Small intestine (tissue), 7 donors: ENCODE measurements around the gene SSTR5. TPM values are rescaled to one million over a fixed set of nuclear protein-coding genes. Genes with fewer than 3 reads are reported as not detected.

Experiments used
- DNase-seq, 2 donors: peaks; one replicate each; pipeline versions ENCODE4 v3.0.0 to v3.0.0-alpha.2; 2013
- FAIRE-seq: peaks from 2 replicates; lab custom pipeline; 2012; peaks lifted over from hg19 to GRCh38; lab: Jason Lieb, UNC
- H3K27ac ChIP-seq, 3 donors: one replicate each; pipeline ENCODE4 v1.5.1; 2013; ENCODE audit warnings: low read length in 2 of 3, mild to moderate bottlenecking in 2 of 3, control low read depth in 1 of 3, inconsistent platforms in 1 of 3, low read depth in 1 of 3, moderate library complexity in 1 of 3
- H3K27me3 ChIP-seq, 3 donors: one replicate each; pipeline ENCODE4 v1.6.1; 2013; ENCODE audit warnings: low read length in 3 of 3, inconsistent platforms in 1 of 3; ENCODE audit not compliant: control insufficient read depth in 3 of 3, insufficient read depth in 3 of 3
- H3K36me3 ChIP-seq, 3 donors: one replicate each; pipeline ENCODE4 v1.6.1; 2013; ENCODE audit warnings: low read length in 3 of 3, inconsistent platforms in 1 of 3, low read depth in 1 of 3, mild to moderate bottlenecking in 1 of 3, moderate library complexity in 1 of 3; ENCODE audit not compliant: control insufficient read depth in 3 of 3, insufficient read depth in 2 of 3
- H3K4me1 ChIP-seq, 3 donors: one replicate each; pipeline ENCODE4 v1.6.1; 2013; ENCODE audit warnings: low read length in 2 of 3, inconsistent platforms in 1 of 3, low read depth in 1 of 3, mild to moderate bottlenecking in 1 of 3, moderate library complexity in 1 of 3; ENCODE audit not compliant: control insufficient read depth in 3 of 3, insufficient read depth in 2 of 3
- H3K4me3 ChIP-seq, 3 donors: one replicate each; pipeline ENCODE4 v1.5.1; 2013; ENCODE audit warnings: low read length in 3 of 3, control low read depth in 1 of 3, inconsistent platforms in 1 of 3, low read depth in 1 of 3, mild to moderate bottlenecking in 1 of 3, moderate library complexity in 1 of 3
- H3K9me3 ChIP-seq, 2 donors: one replicate each; pipeline ENCODE4 v1.6.1; 2013; ENCODE audit warnings: low read depth in 1 of 2, low read length in 1 of 2; ENCODE audit not compliant: control insufficient read depth in 2 of 2, insufficient read depth in 1 of 2
- WGBS, 3 donors: extraction: QIAGEN DNeasy Blood & Tissue Kit; methylation state at CpG; one replicate each; pipeline ENCODE4 v1.1.7; 2013; 5-methylcytosine and 5-hydroxymethylcytosine counted together
- polyA plus RNA-seq, 4 donors: library from polyadenylated mRNA; stranded (reverse) in 3 of 4; unstranded in 1 of 4; fragments of 200-250 nt in 3 of 4; fragments of 120-200 nt in 1 of 4; gene quantifications; one replicate each; pipeline versions ENCODE4 v1.2.1 to v1.2.3, GENCODE V29; 2013
- donor health status: healthy with polysubstance abuse.
- donor health status: control.
- donor health status: control.
- donor health status: Bipolar disorder and iron deficiency.
- donor health status: healthy.

The SSTR5 gene
- polyA plus RNA-seq, 4 donors: 0.24 to 0.87 TPM; not detected in 2

DNA sequence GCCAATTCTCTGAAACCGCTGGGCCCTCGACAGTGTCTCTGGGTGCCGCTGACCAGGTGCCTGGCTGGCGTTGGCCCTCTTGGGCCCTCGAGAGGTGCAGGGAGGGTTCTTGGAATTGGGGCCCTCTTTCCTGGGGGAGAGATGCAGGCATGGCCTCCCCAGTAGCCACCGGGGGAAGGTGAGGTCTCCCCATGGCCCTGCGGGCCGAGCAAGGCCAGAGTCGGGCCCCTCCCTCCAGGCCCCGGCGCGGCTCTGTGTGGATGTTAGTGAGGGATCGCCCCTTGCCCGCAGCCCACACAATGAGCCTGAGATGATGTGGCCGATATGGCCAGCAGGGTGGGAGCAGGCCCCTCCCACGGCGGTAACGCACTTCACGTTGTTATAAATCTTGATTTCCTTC, 46.6 kb downstream of the SSTR5 start:
- H3K27ac ChIP-seq: no peak overlapping the region
- 71 to 81% (median 74%) methylated on average over 16 to 19 of the region's 19 CpGs for WGBS, 3 donors
- peaks cover 3 to 6% (median 4%) of the 10 kb centered on the region in 3 donors for H3K27me3 ChIP-seq
- no peak for DNase-seq
- H3K36me3 ChIP-seq: no peaks in the 10 kb centered on the region
- no peaks in the 10 kb centered on the region for H3K9me3 ChIP-seq
- FAIRE-seq: no peak
- no peak overlapping the region for H3K4me3 ChIP-seq
- H3K4me1 ChIP-seq: no peaks in the 10 kb centered on the region

DNA sequence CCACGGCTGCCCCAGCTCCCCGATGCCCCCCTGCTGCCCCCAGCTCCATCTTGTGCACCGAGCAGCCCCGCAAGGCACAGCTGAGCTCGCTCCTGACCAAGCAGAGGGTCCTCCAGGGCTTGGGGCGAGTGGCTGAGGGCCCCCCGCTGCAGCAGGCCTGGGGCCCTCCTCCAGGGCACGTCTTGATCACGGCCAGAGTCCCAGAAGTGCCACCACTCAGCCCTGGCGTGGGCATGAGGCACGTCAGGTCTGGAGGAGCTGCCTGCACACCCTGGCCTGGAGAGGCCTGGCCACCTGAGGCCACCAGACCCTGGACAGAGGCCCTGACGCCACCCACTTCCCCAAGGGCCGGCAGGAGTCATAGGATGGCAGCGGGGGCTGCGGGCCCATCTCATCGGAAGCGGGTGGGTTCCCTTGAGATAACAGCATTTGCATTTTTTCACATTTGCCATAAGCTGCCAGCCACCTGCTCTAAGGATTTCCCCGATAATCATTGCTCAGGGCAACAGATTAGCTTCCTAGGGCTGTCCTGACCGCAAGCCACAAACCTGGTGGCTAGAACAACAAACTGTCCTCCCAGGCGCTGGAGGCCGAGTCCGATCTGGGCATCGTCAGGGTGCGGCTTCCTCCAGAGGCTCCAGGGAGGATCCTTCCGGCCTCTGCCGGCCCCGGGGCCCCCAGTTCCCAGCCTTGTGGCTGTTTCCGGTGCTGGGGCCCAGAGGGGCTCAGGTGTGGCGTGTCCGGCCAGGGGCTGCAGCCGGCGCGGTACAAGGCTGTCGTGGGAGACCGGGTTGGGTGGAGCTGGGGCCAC, 47.4 kb downstream of the SSTR5 start:
- H3K9me3 ChIP-seq: no peaks in the 10 kb centered on the region
- WGBS, 3 donors: 27 to 61% (median 44%) methylated on average over 33 to 35 of the region's 35 CpGs
- DNase-seq (no peak), FAIRE-seq (no peak)
- no peak overlapping the region for H3K27ac ChIP-seq
- no peak overlapping the region for H3K4me3 ChIP-seq
- H3K36me3 ChIP-seq: no peaks in the 10 kb centered on the region
- peaks cover 0 to under 1% (median 0%) of the 10 kb centered on the region in 3 donors for H3K4me1 ChIP-seq
- H3K27me3 ChIP-seq: peaks cover 3 to 6% (median 4%) of the 10 kb centered on the region in 3 donors

DNA sequence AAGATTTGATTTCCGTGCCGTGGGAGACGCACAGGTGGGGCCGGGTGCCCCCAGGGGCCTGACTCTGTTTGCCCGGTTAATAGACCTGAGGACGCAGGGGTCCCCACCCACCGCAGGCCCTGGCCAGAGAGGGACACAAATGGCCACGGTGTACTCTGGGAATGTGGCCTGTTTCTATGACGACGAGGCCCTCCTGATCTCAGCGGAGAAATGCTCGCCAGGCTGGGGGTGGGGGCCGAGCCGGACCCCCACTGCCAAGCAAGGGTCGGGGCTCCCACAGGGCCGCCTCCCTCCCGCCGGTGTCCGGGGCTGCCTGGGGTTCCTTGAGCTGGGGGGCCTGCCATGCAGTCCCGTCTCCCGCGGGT, 48.0 kb downstream of the SSTR5 start:
- no peaks in the 10 kb centered on the region for H3K9me3 ChIP-seq
- WGBS, 3 donors: 47 to 67% (median 55%) methylated on average over 16 to 22 of the region's 22 CpGs
- H3K27me3 ChIP-seq: peaks cover 3 to 6% (median 4%) of the 10 kb centered on the region in 3 donors
- no peak for FAIRE-seq
- H3K4me3 ChIP-seq: no peak overlapping the region
- no peaks in the 10 kb centered on the region for H3K36me3 ChIP-seq
- H3K27ac ChIP-seq: no peak overlapping the region
- peaks cover 0 to 4% (median 0%) of the 10 kb centered on the region in 3 donors for H3K4me1 ChIP-seq
- no peak for DNase-seq

DNA sequence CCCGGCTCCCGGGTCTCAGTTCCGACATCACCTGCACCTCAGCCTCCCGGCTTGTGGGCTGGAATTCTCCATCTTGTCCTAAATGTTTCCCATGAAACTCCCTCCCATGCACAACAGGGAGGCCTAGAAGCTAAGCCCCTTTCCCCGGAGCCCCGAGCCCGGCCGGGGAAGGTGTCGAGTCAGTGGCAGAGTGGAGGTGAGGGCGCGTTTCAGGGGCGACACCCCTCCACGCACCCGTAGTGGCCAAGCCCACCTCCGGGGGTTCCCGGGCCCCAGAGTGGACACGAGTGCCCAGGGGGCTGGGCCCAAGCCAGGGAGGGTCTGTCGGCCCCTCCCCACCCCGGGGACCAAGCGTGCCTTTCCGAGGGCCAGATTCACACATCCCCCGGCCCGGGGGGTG, 48.5 kb downstream of the SSTR5 start:
- H3K27me3 ChIP-seq: peaks cover 3 to 6% (median 4%) of the 10 kb centered on the region in 3 donors
- DNase-seq: no peak
- H3K36me3 ChIP-seq: no peaks in the 10 kb centered on the region
- H3K9me3 ChIP-seq: no peaks in the 10 kb centered on the region
- no peak overlapping the region for H3K27ac ChIP-seq
- WGBS, 3 donors: 70 to 79% (median 75%) methylated on average over 20 to 23 of the region's 23 CpGs
- H3K4me1 ChIP-seq: peaks cover 0 to 4% (median 0%) of the 10 kb centered on the region in 3 donors
- no peak overlapping the region for H3K4me3 ChIP-seq
- FAIRE-seq: no peak

DNA sequence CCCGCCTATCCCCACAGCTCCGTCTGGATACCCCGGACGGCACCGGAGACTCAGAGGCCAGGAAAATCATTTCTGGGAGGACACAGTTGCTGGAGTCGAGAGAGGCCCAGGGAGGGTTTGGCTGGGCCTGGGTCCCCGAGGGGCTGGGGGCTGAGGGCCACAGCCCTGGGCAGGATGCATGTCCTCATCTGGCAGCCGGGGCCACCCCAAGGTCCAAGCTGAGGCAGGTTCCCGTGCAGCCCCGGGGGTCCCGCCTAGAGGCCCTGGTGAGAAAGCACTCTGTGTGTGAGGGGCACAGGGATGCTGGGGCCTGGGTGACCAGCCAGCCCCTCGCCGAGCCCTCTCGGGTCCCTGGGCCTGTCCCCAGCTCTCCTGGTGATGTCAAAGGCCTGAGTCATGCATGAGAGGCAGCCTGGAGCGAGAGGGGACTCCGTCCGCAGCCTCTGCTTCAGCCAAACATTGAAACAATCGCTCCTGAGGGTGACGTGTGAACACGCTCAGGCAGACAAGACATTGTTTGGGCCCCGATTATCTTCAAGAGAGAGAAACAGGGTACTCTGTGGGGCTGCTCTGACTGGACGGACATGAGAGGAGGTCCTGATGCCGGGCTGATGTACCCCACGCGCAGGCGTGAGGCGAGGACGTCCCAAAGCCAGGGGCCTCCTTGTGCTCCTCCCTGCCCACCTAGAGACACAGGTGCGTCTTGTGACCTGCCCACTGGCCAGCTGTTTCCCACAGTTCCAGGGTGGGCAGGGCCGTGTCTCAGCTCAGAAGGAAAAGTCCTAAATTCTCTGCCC, 49.3 kb downstream of the SSTR5 start:
- H3K27me3 ChIP-seq: peaks cover 0 to 6% (median 4%) of the 10 kb centered on the region in 3 donors
- H3K27ac ChIP-seq: no peak overlapping the region
- no peak for DNase-seq
- no peaks in the 10 kb centered on the region for H3K9me3 ChIP-seq
- H3K4me3 ChIP-seq: no peak overlapping the region
- FAIRE-seq: no peak
- no peaks in the 10 kb centered on the region for H3K36me3 ChIP-seq
- peaks cover 0 to 4% (median 0%) of the 10 kb centered on the region in 3 donors for H3K4me1 ChIP-seq
- WGBS, 3 donors: 56 to 76% (median 64%) methylated on average over 28 to 30 of the region's 30 CpGs

DNA sequence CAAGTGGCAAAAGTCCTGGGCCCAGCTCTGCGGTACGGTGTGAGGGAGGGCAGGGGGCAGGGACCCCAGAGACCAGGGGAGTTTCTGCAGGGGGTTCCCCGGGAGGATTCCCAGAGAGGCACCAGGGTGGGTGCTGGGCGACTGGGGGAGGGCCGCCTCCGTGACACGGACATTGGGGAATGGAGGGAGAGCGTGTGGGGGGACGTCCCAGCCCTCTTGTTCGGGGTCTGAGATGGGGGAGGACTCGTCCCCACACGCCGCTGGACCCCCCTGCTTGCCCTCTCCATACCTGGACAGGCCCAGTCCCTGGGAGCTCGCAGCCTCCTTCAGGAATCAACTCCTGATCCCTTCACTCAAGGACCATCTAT, 49.8 kb downstream of the SSTR5 start:
- H3K36me3 ChIP-seq: no peaks in the 10 kb centered on the region
- FAIRE-seq (no peak), DNase-seq (no peak)
- H3K4me3 ChIP-seq: no peak overlapping the region
- H3K27ac ChIP-seq: no peak overlapping the region
- H3K27me3 ChIP-seq: peaks cover 0 to 6% (median 4%) of the 10 kb centered on the region in 3 donors
- H3K9me3 ChIP-seq: no peaks in the 10 kb centered on the region
- 68 to 88% (median 85%) methylated on average over 11 to 14 of the region's 14 CpGs for WGBS, 3 donors
- peaks cover 0 to 4% (median 0%) of the 10 kb centered on the region in 3 donors for H3K4me1 ChIP-seq

DNA sequence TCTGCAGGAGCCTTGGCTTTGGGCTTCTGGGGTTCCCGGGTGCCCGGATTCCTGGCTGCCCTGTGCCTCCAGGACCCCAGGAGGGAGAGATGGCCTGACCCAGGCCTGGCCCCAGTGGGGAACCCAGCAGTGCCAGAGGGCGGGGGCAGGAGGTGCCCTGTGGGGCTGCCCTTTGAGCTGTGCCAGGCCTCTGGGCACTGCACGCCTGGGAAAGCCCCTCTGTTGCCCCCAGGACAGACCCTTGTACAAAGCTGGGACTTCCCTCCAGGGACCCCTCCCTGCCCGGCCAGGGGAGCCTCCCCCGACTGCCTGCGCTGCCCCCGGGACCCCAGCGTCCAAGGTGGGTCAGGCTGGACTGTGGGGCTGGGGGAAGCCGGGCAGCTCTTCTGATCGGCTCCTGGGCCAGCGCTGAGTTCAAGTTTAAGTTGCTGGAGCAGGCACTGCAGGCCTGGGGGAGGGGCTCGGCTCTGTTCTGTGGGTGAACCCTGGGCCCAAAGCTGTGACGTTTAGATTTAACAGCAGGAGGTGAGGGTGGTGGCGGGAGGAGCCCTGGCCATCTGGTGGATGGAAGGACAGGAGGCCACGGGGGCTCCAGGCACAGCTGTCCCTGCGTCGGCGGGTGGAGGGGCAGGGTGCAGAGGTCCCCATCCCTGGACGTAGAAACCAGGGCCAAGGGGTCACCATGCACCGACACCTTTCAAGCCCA, 51.1 kb downstream of the SSTR5 start:
- FAIRE-seq (no peak), DNase-seq (no peak)
- H3K4me3 ChIP-seq: no peak overlapping the region
- no peak overlapping the region for H3K27ac ChIP-seq
- peaks cover 0 to 4% (median 0%) of the 10 kb centered on the region in 3 donors for H3K4me1 ChIP-seq
- peaks cover 0 to 6% (median 0%) of the 10 kb centered on the region in 3 donors for H3K27me3 ChIP-seq
- H3K9me3 ChIP-seq: no peaks in the 10 kb centered on the region
- no peaks in the 10 kb centered on the region for H3K36me3 ChIP-seq
- 45 to 71% (median 57%) methylated on average over 14 to 21 of the region's 21 CpGs for WGBS, 3 donors

DNA sequence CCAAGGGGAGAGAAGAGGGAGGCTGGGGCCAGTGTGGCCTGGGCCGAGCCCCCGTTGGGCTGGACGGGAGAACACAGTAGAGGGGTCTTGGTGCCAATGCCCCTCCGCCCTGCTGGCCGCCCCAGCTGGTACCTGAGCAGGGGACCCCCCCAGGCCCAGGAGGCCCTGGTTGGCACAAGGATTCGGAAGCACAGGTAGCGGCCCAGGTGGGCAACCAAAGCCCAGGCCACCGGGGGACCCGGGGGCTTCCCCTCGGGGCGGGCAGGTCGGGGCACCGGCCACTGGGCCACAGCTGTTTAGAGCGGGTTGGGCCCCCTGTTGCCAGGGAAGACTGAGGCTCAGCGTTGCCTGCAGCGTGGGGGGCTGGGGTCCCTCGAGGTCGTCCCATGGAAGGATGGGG, 51.7 kb downstream of the SSTR5 start:
- DNase-seq (no peak), FAIRE-seq (no peak)
- no peak overlapping the region for H3K4me3 ChIP-seq
- peaks cover 0 to 4% (median 0%) of the 10 kb centered on the region in 3 donors for H3K4me1 ChIP-seq
- 79 to 84% (median 83%) methylated on average over 13 to 18 of the region's 18 CpGs for WGBS, 3 donors
- H3K9me3 ChIP-seq: no peaks in the 10 kb centered on the region
- peaks cover 0 to 6% (median 0%) of the 10 kb centered on the region in 3 donors for H3K27me3 ChIP-seq
- no peaks in the 10 kb centered on the region for H3K36me3 ChIP-seq
- H3K27ac ChIP-seq: no peak overlapping the region
